ENCODE measurements around the gene PACS2. TPM values are rescaled to one million over a fixed set of nuclear protein-coding genes. Genes with fewer than 3 reads are reported as not detected.

Gene PACS2
- total and polyA plus RNA-seq, 2 of the 8 experiments (the other 6 are each of a cell fraction or from before 2014, with no cell fraction given) = 38.0 to 62.8 TPM

DNA sequence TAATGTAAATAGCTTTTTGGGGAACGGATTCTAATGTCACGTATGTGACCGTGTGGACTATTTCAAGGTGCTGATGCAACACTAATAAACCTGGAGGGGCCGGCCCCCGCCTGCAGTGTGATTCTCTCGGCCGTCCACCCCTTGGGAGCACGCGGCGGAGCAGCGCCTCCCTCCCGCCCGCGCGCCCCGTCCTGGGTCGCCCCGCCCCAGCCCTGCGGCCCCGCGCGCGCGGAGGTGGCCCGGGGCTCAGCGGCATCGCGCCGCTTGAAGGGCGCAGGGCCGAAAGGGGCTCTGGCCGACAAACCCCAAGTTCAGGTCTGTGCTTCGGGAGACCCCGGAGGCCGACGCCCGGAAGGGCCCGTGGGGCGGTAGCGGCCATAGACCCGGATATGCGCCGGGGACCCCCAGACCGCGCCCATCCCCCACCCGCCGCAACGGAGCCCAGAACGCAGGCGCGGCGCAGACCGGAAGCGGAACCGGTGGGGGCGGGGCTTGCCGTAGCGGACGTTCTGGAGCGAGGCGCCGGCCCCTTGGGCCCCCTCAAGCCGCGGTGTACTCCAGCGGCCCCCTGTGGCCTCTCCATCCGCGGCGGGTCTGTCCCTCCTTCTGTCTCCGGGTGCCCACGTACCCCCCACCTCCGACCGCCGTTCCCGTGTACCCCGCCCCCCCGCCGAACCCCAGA, 83.6 kb downstream of the PACS2 start, which contains the start of gene TEX22 (continued):
- TF ChIP-seq, protein P1, sequence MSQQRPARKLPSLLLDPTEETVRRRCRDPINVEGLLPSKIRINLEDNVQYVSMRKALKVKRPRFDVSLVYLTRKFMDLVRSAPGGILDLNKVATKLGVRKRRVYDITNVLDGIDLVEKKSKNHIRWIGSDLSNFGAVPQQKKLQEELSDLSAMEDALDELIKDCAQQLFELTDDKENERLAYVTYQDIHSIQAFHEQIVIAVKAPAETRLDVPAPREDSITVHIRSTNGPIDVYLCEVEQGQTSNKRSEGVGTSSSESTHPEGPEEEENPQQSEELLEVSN (IDR thresholded peaks at IDR 0.05) = peak; percentile 90
- no peak for TF ChIP-seq KDM5A (IDR thresholded peaks at IDR 0.05; ENCODE audit: low read length)
- TF ChIP-seq HDAC6 (IDR thresholded peaks at IDR 0.05; ENCODE audit: low read depth, low read length) = no peak
- peak; percentile 26 for TF ChIP-seq RNF2 (IDR thresholded peaks at IDR 0.05; ENCODE audit: borderline replicate concordance, low read depth, low read length, missing control alignments, poor library complexity, severe bottlenecking)
- no peak for TF ChIP-seq CHD1 (IDR thresholded peaks at IDR 0.05; ENCODE audit: low read depth, low read length)
- TF ChIP-seq BACH1 (IDR thresholded peaks at IDR 0.05; ENCODE audit: low read length) = no peak
- peak; percentile 40; the same call in 1 of the 2 replicates for TF ChIP-seq TBP (IDR thresholded peaks at IDR 0.05; ENCODE audit: low read depth, low read length)
- TF ChIP-seq GTF2F1 (IDR thresholded peaks at IDR 0.05; ENCODE audit: borderline replicate concordance, low read depth, low read length) = peak; percentile 16; the same call in 1 of the 2 replicates
- TF ChIP-seq SUZ12 (IDR thresholded peaks at IDR 0.05; ENCODE audit: low read length) = no peak
- TF ChIP-seq RFX5 (IDR thresholded peaks at IDR 0.05; ENCODE audit: borderline replicate concordance, low read depth, low read length) = no peak
- TF ChIP-seq CBX8 (IDR thresholded peaks at IDR 0.05; ENCODE audit: borderline replicate concordance, low read depth, low read length) = no peak
- no peak for TF ChIP-seq TCF12 (IDR thresholded peaks at IDR 0.05; ENCODE audit: low read depth, low read length)
- TF ChIP-seq RBBP5 (IDR thresholded peaks at IDR 0.05; ENCODE audit: borderline replicate concordance, low read depth, low read length) = no peak; the same call in 1 of the 2 replicates
- TF ChIP-seq SIX5 (IDR thresholded peaks at IDR 0.05; ENCODE audit: low read depth, low read length) = no peak
- peak; percentile 41; the same call in 1 of the 2 replicates for TF ChIP-seq POLR2AphosphoS5 (IDR thresholded peaks at IDR 0.05; ENCODE audit: low read depth, low read length)
- no peak for TF ChIP-seq POU5F1 (IDR thresholded peaks at IDR 0.05; ENCODE audit: low read depth, low read length)
- 0 out of 2 replicates have a peak, but pooled peaks have one; percentile 36 for TF ChIP-seq SP1 (IDR thresholded peaks at IDR 0.05; ENCODE audit: low read depth, low read length)
- no peak for TF ChIP-seq SP2 (IDR thresholded peaks at IDR 0.05; ENCODE audit: low read length)
- TF ChIP-seq, protein P2, sequence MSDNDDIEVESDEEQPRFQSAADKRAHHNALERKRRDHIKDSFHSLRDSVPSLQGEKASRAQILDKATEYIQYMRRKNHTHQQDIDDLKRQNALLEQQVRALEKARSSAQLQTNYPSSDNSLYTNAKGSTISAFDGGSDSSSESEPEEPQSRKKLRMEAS (IDR thresholded peaks at IDR 0.05) = peak; percentile 87
- TF ChIP-seq EP300 (IDR thresholded peaks at IDR 0.05; ENCODE audit: borderline replicate concordance in 1 of 2, low read depth in 2 of 2, low read length in 2 of 2) = no peak
- no peak for TF ChIP-seq KDM1A (IDR thresholded peaks at IDR 0.05; ENCODE audit: borderline replicate concordance, low read length)
- TF ChIP-seq GABPA (IDR thresholded peaks at IDR 0.05; ENCODE audit: borderline replicate concordance, insufficient read depth, low read length) = peak; percentile 87; the same call in 1 of the 2 replicates

Measured in H1 (cell line).